Right renal pelvis (tissue), 4 donors: Measurements from ENCODE around the gene ANKRD65. TPM values are rescaled to one million over a fixed set of nuclear protein-coding genes. Genes with fewer than 3 reads are reported as not detected.
"Not testable (repeated sequence)": the region's sequence is repeated elsewhere in the genome, so short reads cannot be mapped to it uniquely, and the experiment has no call there.

ENCODE experiments used
- DNase-seq, 4 donors: peaks; one replicate each; pipeline ENCODE4 v3.0.0-alpha.2; 2013; ENCODE audit warnings: low read depth in 4 of 4, low spot score in 3 of 4, missing footprints in 1 of 4
- polyA plus RNA-seq, 4 donors: library from polyadenylated mRNA; unstranded; fragments of 120-200 nt; gene quantifications; one replicate each; pipeline ENCODE4 v1.2.1, GENCODE V29; 2013; ENCODE audit not compliant: insufficient read length in 4 of 4

The ANKRD65 gene
- polyA plus RNA-seq, 4 donors: 6.6 to 19.9 (median 11.9) TPM

GRCh38 chr1:1399187-1399871, 21.7 kb downstream of the ANKRD65 start, which contains the start of gene CCNL2:
CCNL2 (minus strand) TSS chr1:1399335; CDS start chr1:1399306, 29 bp downstream.
- DNase-seq: peak; percentile 94 to 99 (median 96)

- DNase-seq: no peak
Observed at GRCh38 chr1:1398677-1399186, 22.3 kb downstream of the ANKRD65 start.

- no peak for DNase-seq
Observed at GRCh38 chr1:1397839-1398523, 23.1 kb downstream of the ANKRD65 start.

GRCh38 chr1:1395166-1395565, 25.9 kb downstream of the ANKRD65 start:
- DNase-seq: no peak

GRCh38 chr1:1394116-1394515, 27.0 kb downstream of the ANKRD65 start:
- no peak for DNase-seq

GRCh38 chr1:1393428-1393827, 27.6 kb downstream of the ANKRD65 start:
- no peak for DNase-seq

DNA sequence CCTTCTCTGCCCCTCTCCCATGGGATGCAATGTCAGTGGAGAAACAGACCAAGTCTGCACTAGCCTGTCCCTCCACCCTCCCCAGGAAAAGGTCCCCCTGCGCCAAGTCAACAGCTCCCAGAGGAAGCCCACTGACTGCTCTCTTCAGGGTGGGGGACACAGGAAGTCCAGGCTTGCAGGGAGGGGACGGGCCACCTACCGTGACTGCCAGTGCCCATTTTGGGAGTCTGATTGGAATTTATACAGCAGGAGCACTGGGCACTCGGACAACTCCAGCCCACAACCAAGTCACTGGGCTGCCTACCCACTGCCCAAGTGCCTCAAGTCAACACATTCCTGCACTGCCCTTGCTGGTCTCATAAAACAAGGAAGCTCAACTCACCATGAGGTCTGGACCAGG, 28.1 kb downstream of the ANKRD65 start:
- DNase-seq: no peak

- no peak for DNase-seq
Observed at GRCh38 chr1:1391225-1391624, 29.9 kb downstream of the ANKRD65 start.

DNA sequence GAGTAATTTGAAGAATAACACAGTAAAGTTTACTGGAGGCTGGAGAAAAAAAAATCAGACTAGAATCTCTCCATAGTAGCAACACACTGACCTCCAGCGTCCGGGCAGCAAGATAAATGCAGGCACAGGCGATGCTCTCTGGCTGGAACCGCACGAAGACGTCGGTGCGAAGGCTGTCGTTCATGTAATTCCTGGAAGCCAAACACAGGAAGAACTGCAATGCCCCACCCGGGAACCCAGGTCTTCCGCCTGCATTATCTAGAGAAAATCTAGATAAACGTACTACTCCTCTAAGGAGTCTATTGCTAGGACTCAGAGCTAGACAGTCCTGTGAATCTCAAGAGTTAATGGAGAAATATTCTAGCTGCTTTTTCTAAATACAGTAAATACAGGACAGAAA, 30.4 kb downstream of the ANKRD65 start:
- no peak for DNase-seq

DNA sequence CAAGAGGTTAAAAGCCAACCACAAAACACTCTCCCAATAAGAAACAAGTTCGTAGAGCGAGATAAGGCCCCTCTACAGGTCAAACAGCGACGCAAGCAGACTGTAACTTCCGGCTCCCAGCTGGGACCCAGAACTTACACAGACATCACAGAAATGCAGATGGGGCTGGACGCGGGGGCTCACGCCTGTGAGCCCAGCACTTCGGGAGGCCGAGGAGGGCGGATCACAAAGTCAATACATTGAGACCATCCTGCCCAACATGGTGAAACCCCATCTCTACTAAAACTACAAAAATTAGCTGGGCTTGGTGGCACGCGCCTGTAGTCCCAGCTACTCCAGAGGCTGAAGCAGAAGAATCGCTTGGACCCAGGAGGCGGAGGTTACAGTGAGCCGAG, 33.0 kb downstream of the ANKRD65 start:
- DNase-seq: no peak

DNA sequence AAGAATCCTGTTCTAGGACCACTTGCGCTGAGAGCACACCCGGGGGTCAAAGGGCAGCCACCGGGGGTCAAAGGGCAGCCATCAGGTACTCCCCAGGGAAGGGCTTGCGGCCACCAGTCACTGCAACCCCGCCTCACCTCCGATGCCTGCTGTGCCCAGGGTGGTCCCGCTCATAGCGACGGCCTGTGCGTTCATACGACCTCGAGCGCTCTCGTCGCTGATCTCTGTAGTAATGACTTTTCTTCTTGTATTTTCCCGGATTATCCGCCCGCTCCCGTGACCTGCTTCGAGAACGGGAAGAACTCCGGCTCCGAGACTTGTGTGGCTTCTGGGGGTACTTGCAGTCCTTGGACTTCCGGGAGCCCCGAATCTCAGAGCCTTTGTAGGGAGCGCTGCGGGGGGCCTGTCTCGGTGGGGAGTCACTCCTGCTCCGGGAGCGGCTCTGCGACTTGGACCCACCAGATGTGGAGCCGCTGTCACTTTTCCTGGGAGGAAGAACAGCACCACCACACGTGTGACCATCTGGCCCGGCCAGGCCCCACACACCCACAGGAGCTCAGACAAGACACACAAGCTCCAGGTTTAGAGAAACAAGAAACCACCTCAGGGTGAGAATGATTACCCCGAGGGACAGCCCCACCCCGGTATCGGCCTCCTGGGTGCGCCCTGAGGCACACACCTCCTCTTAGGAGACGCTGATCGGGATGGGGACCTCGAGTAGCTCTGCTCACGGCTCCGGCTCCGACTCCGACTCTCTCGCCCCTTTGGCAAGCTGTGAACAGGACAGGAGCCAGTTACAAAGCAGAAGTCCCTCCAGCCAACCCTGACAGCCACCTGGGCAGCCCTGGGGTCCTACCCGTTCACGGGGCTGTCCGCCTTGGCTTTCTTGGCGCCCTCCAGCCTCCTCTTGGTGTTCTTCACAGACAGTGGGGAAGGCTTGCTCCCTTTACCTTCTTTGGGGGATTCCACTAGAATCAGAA, 33.7 kb downstream of the ANKRD65 start:
- DNase-seq: no peak

DNA sequence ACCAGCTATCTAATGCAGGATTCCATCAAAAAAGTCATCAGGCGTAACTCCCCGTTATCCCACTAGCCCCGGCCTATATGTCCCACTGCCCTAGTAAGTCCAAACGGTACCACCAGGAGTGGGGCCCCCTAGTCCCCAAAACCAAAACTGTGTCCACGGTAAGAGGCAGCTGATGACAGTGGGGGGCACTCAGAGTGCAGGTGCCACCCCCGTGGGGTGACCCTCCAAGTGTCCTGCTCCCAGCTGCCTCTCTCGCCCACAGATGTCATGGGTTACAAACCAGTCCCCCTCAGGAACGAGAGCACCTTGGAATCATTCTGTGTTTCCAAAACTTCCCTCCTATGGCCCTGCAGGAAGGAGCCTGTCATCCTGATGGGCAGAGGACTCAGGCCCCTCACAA, 35.1 kb downstream of the ANKRD65 start:
- no peak for DNase-seq

GRCh38 chr1:1385339-1385738, 35.7 kb downstream of the ANKRD65 start:
- not testable (repeated sequence) for DNase-seq

- no peak for DNase-seq
Observed at GRCh38 chr1:1381294-1381693, 39.8 kb downstream of the ANKRD65 start.

DNA sequence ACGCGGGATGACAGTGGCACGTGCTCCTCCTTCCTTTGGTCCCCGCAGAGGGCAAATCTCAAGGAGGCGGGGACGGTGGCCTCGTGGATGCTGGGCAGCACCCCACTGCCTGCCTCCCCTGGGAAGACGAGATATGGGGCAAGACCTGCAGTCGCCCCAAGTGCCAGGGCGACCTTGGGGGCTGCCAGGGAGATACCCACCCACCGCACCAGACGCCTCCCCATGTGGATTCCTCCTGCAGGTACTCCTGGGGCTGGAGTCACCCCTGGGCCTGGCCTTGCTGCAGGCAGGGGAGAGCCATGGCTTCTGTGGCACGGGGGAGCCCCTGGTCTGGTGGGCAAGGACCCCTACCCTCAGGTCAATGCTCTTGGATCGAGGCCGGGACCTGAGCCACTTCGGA, 40.2 kb downstream of the ANKRD65 start:
- no peak for DNase-seq

- DNase-seq: no peak
Observed at GRCh38 chr1:1377540-1378205, 43.4 kb downstream of the ANKRD65 start.

- DNase-seq: no peak
Observed at GRCh38 chr1:1376551-1377226, 44.4 kb downstream of the ANKRD65 start.

GRCh38 chr1:1374929-1375662, 46.0 kb downstream of the ANKRD65 start, which contains the start of gene AURKAIP1:
AURKAIP1 (minus strand) TSS chr1:1375207; CDS start chr1:1374756, 451 bp downstream.
- peak; percentile 100 for DNase-seq

DNA sequence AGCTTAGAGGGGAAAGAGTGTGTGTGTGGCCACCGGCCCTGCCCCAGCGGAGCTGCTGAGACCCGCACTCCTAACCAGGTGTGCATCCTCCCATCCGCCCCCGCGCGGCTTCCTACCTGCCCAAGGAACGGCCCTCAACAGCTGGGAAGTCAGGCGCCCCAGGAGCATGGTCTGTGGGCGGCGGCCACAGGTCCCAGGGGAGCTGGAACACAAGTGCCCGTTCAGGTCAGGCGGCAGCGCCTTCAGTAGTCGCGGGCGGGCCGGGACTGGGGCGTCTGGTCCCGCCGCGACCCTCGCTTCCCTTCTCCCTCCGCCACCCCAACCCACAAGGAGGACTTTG, 46.5 kb downstream of the ANKRD65 start:
- no peak for DNase-seq
